Astrocyte of the spinal cord (primary cell): ENCODE results near the gene ATXN1.
A peak's percentile ranks its signal among the peaks of the same experiment; 100 is the strongest.
"Not testable (repeated sequence)": the region's sequence is repeated elsewhere in the genome, so short reads cannot be mapped to it uniquely, and the experiment has no call there.

Source experiments
- DNase-seq: peaks from one replicate; pipeline ENCODE4 v3.0.0; 2011; ENCODE audit warnings: low read depth, low spot score
- H3K4me3 ChIP-seq: 2 replicates; pipeline ENCODE4 v1.5.1; 2011; ENCODE audit warnings: low read depth, mild to moderate bottlenecking, low read length, moderate library complexity
- CTCF ChIP-seq: IDR thresholded peaks from 2 replicates; pipeline ENCODE4 v1.5.1; 2012; ENCODE audit warnings: low read depth, mild to moderate bottlenecking, low read length, inconsistent platforms
- in situ Hi-C: cut with HindIII; loops from 2 replicates; pipeline ENCODE4 v1.10.0; 2017; ENCODE audit warnings: low sequenced_read_pairs

Gene ATXN1

GRCh38 chr6:16393326-16393725, 367.9 kb downstream of the ATXN1 start:
- no peak for TF ChIP-seq CTCF
- no peak for DNase-seq
- in situ Hi-C loops = no loop called here
- no peak overlapping the region for H3K4me3 ChIP-seq

- DNase-seq = no peak
- no peak for TF ChIP-seq CTCF
- no peak overlapping the region for H3K4me3 ChIP-seq
- in situ Hi-C loops = no loop called here
Observed at GRCh38 chr6:16392010-16392409, 369.2 kb downstream of the ATXN1 start.

GRCh38 chr6:16391451-16391912, 369.8 kb downstream of the ATXN1 start:
- in situ Hi-C loops = no loop called here
- peak; percentile 36 for DNase-seq
- no peak overlapping the region for H3K4me3 ChIP-seq
- TF ChIP-seq CTCF = no peak

DNA sequence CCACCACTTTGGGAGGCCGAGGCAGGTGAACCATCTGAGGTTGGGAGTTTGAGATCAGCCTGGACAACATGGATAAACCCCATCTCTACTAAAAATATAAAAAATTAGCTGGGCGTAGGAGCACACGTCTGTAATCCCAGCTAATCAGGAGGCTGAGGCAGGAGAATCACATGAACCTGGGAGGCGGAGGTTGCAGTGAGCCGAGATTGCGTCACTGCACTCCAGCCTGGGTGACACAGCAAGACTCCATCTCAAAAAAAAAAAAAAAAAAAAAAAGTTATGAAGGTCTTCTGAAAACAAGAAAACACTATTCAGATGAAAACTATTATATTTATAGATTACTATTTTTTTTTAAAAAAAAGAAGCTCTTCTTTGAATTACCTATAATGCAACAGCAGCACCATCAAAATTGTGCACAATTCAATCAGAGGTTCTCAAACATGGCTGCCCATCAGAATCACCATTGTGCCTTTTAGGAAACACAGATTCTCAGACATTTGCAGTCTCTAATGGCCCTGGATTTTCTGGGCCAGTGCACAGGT, 370.3 kb downstream of the ATXN1 start:
- in situ Hi-C loops, H3K4me3 ChIP-seq, DNase-seq: not testable (repeated sequence)

GRCh38 chr6:16389642-16390041, 371.6 kb downstream of the ATXN1 start:
- H3K4me3 ChIP-seq = no peak overlapping the region
- no peak for TF ChIP-seq CTCF
- in situ Hi-C loops = no loop called here
- no peak for DNase-seq

DNA sequence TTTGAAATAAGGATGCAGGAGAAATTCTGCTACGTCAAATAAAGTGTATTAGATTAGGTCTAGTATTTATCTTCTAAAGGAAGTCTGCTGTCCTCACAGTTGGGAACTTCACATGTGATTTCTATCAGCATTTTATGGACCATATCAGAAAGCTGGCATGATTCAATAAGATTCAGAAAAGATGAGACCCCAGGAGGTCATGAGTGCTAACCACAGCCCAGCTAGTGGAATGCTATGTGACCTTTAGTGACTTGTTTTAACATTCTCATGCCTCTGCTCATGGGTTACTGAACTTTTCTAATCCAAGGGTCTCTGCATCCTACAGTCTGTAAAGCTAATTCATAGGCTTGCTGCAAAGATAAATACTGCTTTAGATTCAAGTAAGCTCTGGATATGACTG, 372.8 kb downstream of the ATXN1 start:
- in situ Hi-C loops = no loop called here
- TF ChIP-seq CTCF = no peak
- H3K4me3 ChIP-seq = no peak overlapping the region
- peak; percentile 19 for DNase-seq

DNA sequence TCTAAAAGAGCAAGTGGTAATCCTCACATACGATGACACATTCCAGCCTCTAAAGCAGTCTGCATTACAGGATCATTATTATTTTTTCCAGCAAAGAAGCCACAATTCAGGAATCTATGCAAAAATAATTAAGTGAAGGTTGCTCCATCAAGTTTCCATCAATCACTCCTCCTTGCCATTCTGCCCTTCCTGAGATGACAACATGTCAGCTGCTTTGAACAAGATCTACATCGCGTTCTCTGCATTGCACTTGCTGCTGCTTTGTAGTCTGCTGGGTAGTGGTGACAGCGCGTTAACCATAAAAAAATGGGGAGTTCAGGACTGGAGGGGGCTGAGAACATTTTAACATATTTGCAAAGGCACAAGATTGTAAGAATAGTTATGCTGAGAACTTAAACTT, 375.2 kb downstream of the ATXN1 start:
- TF ChIP-seq CTCF = no peak
- no peak overlapping the region for H3K4me3 ChIP-seq
- in situ Hi-C loops = no loop called here
- no peak for DNase-seq
